Colonic mucosa (tissue), 4 donors: Measurements from ENCODE around the gene IGSF23. TPM values are rescaled to one million over a fixed set of nuclear protein-coding genes. Genes with fewer than 3 reads are reported as not detected.
"Not testable (repeated sequence)": the region's sequence is repeated elsewhere in the genome, so short reads cannot be mapped to it uniquely, and the experiment has no call there.

Experiments used
- DNase-seq: peaks from one replicate; pipeline ENCODE4 v3.0.0-alpha.2; 2020
- H3K27ac ChIP-seq: fragments of 200-600 bp; one replicate; pipeline ENCODE4 v1.8.0; 2021
- H3K27me3 ChIP-seq: fragments of 200-600 bp; one replicate; pipeline ENCODE4 v1.8.0; 2021
- H3K36me3 ChIP-seq: fragments of 200-600 bp; one replicate; pipeline ENCODE4 v1.8.0; 2021
- H3K4me1 ChIP-seq: fragments of 200-600 bp; one replicate; pipeline ENCODE4 v1.8.0; 2021; ENCODE audit warnings: mild to moderate bottlenecking
- H3K4me3 ChIP-seq: fragments of 200-600 bp; one replicate; pipeline ENCODE4 v1.8.0; 2021
- H3K9ac ChIP-seq, 2 donors: one replicate each; pipeline ENCODE4 v1.7.0; 2013; ENCODE audit warnings: control low read depth in 2 of 2, low read depth in 2 of 2, low read length in 2 of 2
- H3K9me3 ChIP-seq: fragments of 200-600 bp; one replicate; pipeline ENCODE4 v1.8.0; 2021
- CTCF ChIP-seq: fragments of 200-600 bp; IDR thresholded peaks from one replicate; pipeline ENCODE4 v1.8.0; 2022; ENCODE audit warnings: antibody characterized with exemption, mild to moderate bottlenecking
- intact Hi-C: fragments of 100-400 bp; cut with DNase I; formaldehyde crosslinking; loops from one replicate; pipeline ENCODE4 v1.14.1; 2022
- total RNA-seq, 2 donors: library from RNA; stranded (reverse); fragmentation: NEBNext Ultra II Directional in 1 of 2; extraction: Animal tissue kit (Norgen Biotek cat#: 25700) in 1 of 2; gene quantifications; one replicate each; pipeline ENCODE4 v1.2.1, GENCODE V29; 2021
- donor health status: healthy.
- donor health status: DM: no; HTN: no; CAD: no.
- donor health status: DM: no; HTN: no; CAD: no.

IGSF23 gene
- total RNA-seq, 2 donors from 2014 or later, result not detected

GRCh38 chr19:44664976-44665375 is 51.6 kb downstream of the IGSF23 start:
- Histone ChIP-seq H3K27ac (no peak overlapping the region), H3K27me3 (no peaks in the 10 kb centered on the region), H3K9ac (no peak overlapping the region), H3K9me3 (no peaks in the 10 kb centered on the region), H3K4me1 (no peaks in the 10 kb centered on the region), H3K4me3 (no peak overlapping the region), H3K36me3 (peaks cover 6% of the 10 kb centered on the region)
- intact Hi-C loops, result no loop called here
- DNase-seq, result no peak
- TF ChIP-seq CTCF, result no peak

DNA sequence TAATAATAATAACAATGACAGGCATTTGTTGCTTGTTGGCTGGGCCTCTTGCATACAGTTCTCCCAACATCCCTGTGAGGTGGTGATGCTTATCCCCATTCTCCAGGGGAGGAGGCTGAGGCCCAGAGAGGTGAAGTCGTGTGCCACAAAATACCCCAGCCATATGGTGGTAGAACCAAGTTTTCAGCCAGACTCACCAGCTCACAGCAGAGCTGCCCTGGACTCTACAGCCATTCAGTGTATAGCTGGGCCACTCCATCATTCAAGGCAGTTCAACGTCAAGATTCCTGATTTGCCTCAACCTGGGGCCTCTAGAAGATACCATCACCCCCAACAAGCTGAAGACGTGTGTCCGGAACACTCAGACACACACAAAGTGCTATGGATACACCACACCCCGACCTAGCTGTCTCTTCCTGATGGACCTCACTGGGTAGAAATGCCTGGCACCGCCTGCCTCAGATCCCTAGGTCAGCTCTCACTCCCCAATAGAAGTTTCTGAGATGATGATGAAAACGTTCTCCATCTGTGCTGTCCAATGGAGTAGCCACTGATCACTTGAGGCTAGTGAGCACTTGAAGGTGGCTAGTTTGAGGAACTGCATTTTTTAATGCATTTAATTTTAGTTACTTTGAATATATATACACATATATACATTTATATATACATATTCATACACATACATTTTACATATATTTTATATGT is 53.6 kb downstream of the IGSF23 start:
- intact Hi-C loops, result no loop called here
- no peak for DNase-seq
- no peak overlapping the region for H3K27ac ChIP-seq

GRCh38 chr19:44668985-44669764 is 55.8 kb downstream of the IGSF23 start:
- no peaks in the 10 kb centered on the region for H3K36me3 ChIP-seq
- H3K9me3 ChIP-seq, result no peaks in the 10 kb centered on the region
- H3K4me3 ChIP-seq, result no peak overlapping the region
- no peak overlapping the region for H3K27ac ChIP-seq
- no peaks in the 10 kb centered on the region for H3K27me3 ChIP-seq
- DNase-seq, result no peak
- H3K9ac ChIP-seq, result no peak overlapping the region
- H3K4me1 ChIP-seq, result no peaks in the 10 kb centered on the region
- TF ChIP-seq CTCF, result no peak
- intact Hi-C loops, result no loop called here

More for the DNA sequence above, 53.6 kb downstream of the IGSF23 start:
- no peaks in the 10 kb centered on the region for H3K4me1 ChIP-seq
- H3K9me3 ChIP-seq, result no peaks in the 10 kb centered on the region
- H3K27me3 ChIP-seq, result no peaks in the 10 kb centered on the region
- TF ChIP-seq CTCF, result no peak
- H3K9ac ChIP-seq, result no peak overlapping the region
- peaks cover 6% of the 10 kb centered on the region for H3K36me3 ChIP-seq
- H3K4me3 ChIP-seq, result no peak overlapping the region

GRCh38 chr19:44670027-44670426 is 56.7 kb downstream of the IGSF23 start:
- intact Hi-C loops, H3K36me3 ChIP-seq, DNase-seq, H3K4me1 ChIP-seq, H3K27me3 ChIP-seq, H3K4me3 ChIP-seq, H3K27ac ChIP-seq, H3K9me3 ChIP-seq, H3K9ac ChIP-seq: not testable (repeated sequence)

DNA sequence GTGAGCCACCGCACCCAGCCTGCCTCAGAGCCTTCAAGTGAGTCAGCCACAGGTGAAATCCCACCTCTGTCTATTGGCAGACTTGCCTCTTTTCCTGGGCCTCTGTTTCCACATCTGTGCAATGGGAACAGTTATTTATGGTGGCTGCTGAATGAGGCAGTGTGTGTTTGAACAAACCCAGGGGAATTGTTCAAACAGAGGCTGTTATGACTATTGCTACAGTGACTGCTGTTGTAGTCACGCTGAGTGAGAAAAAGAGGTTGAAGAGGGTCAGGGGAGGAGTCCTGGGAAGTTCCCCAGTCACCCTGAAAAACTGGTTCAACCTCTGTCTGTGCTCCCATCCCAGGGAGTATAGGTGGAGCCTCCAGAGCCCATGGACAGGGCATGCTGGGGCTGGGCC is 58.0 kb downstream of the IGSF23 start, which contains the start of gene CEACAM19:
CEACAM19 (plus strand) TSS at position 83 of the 400 bp plus-strand sequence. CDS start 450 bp downstream, outside the sequence.
- Histone ChIP-seq H3K27me3 (no peaks in the 10 kb centered on the region), H3K27ac (no peak within 1 kb of the TSS), H3K9ac (no peak within 1 kb of the TSS)

More for the DNA sequence above, 58.0 kb downstream of the IGSF23 start, which contains the start of gene CEACAM19:
- Histone ChIP-seq H3K4me3 (no peak within 1 kb of the TSS), H3K9me3 (no peaks in the 10 kb centered on the region), H3K4me1 (no peaks in the 10 kb centered on the region), H3K36me3 (no peaks in the 10 kb centered on the region)
- no peak for DNase-seq
- intact Hi-C loops, result no loop called here
- no peak for TF ChIP-seq CTCF
